Brain microvascular endothelial cell (primary cell): ENCODE data around the gene ZNF440.

Experiments used
- DNase-seq: peaks from one replicate; pipeline ENCODE4 v3.0.0-alpha.2; 2020
- H3K27ac ChIP-seq: fragments of 250-450 bp; sonication (Bioruptor Pico); 2 replicates; pipeline ENCODE4 v1.5.1; 2020; ENCODE audit warnings: mild to moderate bottlenecking, moderate library complexity
- H3K27me3 ChIP-seq: fragments of 250-450 bp; sonication (Bioruptor Pico); replicated peaks from 2 replicates; pipeline ENCODE4 v1.5.1; 2020; ENCODE audit warnings: mild to moderate bottlenecking
- H3K36me3 ChIP-seq: fragments of 250-450 bp; sonication (Bioruptor Pico); replicated peaks from 2 replicates; pipeline ENCODE4 v1.5.1; 2020; ENCODE audit warnings: mild to moderate bottlenecking
- H3K4me3 ChIP-seq: 2 replicates; pipeline ENCODE4 v1.5.1; 2011; ENCODE audit warnings: low read depth, mild to moderate bottlenecking, control low read depth, low read length, moderate library complexity
- in situ Hi-C: cut with HindIII; loops from 2 replicates; pipeline ENCODE4 v1.10.0; 2017; ENCODE audit warnings: low sequenced_read_pairs, low pct_ligation_motif_present
- TF ChIP-seq, protein P1 (sequence below): IDR thresholded peaks from 2 replicates; pipeline ENCODE4 v1.5.1; 2011; ENCODE audit warnings: low read depth, mild to moderate bottlenecking, moderate library complexity, low read length, control low read depth, inconsistent platforms; ENCODE audit errors: missing control alignments

Gene ZNF440

DNA sequence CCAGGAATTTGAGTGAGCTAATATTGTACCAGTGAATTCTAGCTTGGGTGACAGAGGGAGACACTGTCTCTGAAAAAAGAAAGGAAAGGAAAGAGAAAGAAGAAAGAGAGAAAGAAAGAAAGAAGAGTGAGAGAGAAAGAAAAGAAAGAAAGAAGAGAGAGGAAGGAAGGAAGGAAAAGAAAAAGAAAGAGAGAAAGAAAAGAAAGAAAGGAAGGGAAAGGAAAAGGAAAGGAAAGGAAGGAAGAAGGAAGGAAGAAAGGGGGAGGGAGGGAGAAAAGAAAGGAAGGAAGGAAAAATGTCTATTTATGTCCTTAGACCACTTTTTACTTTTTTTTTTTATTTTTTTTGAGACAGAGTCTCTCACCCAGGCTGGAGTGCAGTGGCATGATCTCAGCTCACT, 21.1 kb upstream of the ZNF440 start:
- Histone ChIP-seq H3K27me3 (no peaks in the 10 kb centered on the region), H3K36me3 (no peaks in the 10 kb centered on the region), H3K27ac (no peak overlapping the region), H3K4me3 (no peak overlapping the region)
- in situ Hi-C loops = no loop called here
- TF ChIP-seq, protein P1, sequence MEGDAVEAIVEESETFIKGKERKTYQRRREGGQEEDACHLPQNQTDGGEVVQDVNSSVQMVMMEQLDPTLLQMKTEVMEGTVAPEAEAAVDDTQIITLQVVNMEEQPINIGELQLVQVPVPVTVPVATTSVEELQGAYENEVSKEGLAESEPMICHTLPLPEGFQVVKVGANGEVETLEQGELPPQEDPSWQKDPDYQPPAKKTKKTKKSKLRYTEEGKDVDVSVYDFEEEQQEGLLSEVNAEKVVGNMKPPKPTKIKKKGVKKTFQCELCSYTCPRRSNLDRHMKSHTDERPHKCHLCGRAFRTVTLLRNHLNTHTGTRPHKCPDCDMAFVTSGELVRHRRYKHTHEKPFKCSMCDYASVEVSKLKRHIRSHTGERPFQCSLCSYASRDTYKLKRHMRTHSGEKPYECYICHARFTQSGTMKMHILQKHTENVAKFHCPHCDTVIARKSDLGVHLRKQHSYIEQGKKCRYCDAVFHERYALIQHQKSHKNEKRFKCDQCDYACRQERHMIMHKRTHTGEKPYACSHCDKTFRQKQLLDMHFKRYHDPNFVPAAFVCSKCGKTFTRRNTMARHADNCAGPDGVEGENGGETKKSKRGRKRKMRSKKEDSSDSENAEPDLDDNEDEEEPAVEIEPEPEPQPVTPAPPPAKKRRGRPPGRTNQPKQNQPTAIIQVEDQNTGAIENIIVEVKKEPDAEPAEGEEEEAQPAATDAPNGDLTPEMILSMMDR = no peak
- DNase-seq = no peak

DNA sequence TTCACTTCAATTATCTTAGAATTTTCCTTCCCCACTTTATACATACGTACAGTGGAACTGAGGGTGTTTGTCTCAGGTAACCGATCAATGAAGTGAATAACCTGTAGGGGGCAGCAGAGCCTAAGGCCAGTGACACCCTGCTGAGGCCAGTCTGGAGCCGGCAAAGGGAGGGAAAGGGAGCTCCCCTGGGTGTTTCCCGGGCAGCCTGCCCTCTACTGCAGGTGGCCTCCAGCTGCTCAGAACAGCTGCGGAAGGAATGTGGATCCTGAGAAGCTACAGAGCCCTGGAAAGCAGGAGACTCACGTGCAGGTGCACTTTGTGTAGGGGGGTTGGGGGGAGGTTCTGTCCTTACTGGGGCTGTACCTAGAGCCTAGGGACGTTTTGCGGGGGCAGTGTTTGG, 16.6 kb upstream of the ZNF440 start:
- DNase-seq = peak; percentile 64
- Histone ChIP-seq H3K4me3 (no peak overlapping the region), H3K36me3 (no peaks in the 10 kb centered on the region), H3K27me3 (no peaks in the 10 kb centered on the region), H3K27ac (no peak overlapping the region)
- TF ChIP-seq, protein P1 = peak; percentile 83
- in situ Hi-C loops = no loop called here

DNA sequence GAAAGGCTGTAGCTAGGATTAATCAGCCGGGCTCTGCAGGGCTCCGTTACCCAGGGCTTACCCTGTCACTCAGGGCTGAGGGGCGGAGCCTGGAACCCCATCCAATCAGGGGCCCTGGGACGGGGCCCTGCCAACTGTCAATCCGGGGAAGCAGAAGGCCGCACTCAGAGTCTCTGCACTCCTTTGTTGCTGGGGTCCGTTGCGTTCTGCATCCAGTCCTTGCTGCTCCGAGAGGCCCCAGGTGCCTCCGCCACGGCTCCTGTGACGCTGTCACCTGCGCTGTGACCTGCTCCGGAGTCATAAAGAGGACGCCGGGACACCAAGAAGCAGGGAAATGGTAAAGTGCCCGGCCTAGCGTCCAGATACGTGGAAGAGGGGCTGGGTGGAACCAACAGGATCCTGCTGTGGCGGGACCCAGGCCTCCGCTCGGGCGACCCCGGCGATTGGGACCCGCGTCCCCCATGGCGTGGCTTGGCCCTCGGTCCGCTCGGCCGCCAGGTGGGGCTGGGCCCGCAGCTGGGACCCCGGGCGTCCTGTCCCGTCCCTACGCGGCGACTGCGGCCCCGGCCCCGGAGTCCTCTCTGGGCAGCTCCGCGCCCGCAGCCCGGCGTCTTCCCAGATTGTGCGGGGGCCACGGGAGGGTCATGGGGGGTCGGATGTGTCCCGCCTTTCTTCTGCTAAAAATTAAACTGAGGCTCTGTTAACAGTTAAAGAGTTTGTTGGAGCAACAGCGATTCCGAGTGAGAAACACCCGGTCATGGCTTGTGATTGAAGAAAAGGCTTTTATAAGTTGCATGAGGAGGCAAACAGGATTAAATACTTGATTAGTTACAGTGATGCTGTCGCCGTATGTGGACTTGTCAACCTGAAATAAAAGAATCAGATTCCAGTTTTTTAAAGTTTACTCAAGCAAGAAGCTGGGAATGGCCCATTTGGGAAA, 15.4 kb upstream of the ZNF440 start, which contains the start of gene ZNF491:
ZNF491 (plus strand) TSS at position 133 of the 940 bp plus-strand sequence. CDS start 7,431 bp downstream, outside the sequence.
- TF ChIP-seq, protein P1 = peak; percentile 26
- in situ Hi-C loops = no loop called here
- no peaks in the 10 kb centered on the region for H3K27me3 ChIP-seq
- DNase-seq = peak; percentile 88
- H3K27ac ChIP-seq = no peak within 1 kb of the TSS
- H3K4me3 ChIP-seq = peak within 1 kb of the TSS; percentile 82
- H3K36me3 ChIP-seq = no peaks in the 10 kb centered on the region

DNA sequence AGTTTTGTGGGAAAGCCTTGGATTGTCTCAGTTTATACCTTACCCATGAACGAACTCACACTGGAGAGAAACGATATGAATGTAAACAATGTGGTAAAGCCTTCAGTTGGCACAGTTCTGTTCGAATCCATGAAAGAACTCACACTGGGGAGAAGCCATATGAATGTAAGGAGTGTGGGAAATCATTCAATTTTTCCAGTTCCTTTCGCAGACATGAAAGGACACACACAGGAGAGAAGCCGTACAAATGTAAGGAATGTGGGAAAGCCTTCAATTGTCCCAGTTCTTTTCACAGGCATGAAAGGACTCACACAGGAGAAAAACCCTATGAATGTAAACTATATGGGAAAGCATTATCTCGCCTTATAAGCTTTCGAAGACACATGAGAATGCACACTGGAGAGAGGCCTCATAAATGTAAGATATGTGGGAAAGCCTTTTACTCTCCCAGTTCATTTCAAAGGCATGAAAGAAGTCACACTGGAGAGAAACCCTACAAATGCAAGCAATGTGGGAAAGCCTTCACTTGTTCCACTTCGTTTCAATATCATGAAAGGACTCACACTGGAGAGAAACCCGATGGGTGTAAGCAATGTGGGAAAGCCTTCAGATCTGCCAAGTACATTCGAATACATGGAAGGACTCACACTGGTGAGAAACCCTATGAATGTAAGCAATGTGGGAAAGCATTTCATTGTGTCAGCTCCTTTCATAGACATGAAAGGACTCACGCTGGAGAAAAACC, 7.5 kb upstream of the ZNF440 start:
- TF ChIP-seq, protein P1 = no peak
- Histone ChIP-seq H3K4me3 (no peak overlapping the region), H3K36me3 (peaks cover 9% of the 10 kb centered on the region), H3K27me3 (no peaks in the 10 kb centered on the region), H3K27ac (no peak overlapping the region)
- DNase-seq = no peak
- in situ Hi-C loops = no loop called here

DNA sequence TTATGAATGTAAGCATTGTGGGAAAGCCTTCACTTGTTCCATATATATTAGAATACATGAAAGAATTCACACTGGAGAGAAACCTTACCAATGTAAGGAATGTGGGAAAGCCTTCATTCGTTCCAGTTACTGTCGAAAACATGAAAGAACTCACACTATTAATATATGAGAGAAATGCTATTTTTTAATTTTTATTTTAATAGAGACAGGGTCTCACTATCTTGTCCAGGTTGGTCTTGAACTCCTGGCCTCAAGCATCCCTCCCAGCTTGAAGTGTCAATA, 7.0 kb upstream of the ZNF440 start:
- TF ChIP-seq, protein P1 = no peak
- in situ Hi-C loops = no loop called here
- DNase-seq = no peak

More for the DNA sequence above, 7.0 kb upstream of the ZNF440 start:
- Histone ChIP-seq H3K27ac (no peak overlapping the region), H3K27me3 (no peaks in the 10 kb centered on the region), H3K4me3 (no peak overlapping the region), H3K36me3 (peaks cover 9% of the 10 kb centered on the region)
